ENCODE data around the gene MRGPRX4.
"Not testable (repeated sequence)": the region's sequence is repeated elsewhere in the genome, so short reads cannot be mapped to it uniquely, and the experiment has no call there.

MRGPRX4 gene

GRCh38 chr11:18145025-18145424 is 27.6 kb upstream of the MRGPRX4 start:
- no peak for DNase-seq (ENCODE audit: low spot score)
- Histone ChIP-seq H3K4me3 (no peak overlapping the region), H3K27ac (no peak overlapping the region)
- no peak for TF ChIP-seq CTCF (IDR thresholded peaks at IDR 0.05)

DNA sequence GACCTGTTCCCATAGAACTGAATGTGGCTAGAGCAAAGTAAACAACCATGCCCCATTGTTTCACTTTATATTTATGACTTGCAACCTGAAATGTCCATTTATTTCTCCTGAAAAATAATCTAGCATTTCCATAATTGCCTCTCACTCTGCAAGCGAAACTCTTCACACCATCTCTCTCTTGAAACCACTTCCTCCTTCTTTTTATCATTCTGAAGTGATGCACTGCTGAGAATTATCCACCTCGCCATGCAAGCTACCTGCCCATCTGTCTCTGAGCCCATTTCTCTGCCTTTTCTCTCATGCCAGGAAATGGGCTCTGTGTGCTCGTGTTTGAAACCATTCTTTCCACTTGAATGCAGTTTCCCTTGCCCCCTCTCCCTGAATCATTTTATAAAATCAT is 26.8 kb upstream of the MRGPRX4 start:
- no peak overlapping the region for H3K27ac ChIP-seq
- TF ChIP-seq CTCF (IDR thresholded peaks at IDR 0.05) = no peak
- DNase-seq (ENCODE audit: low spot score) = no peak
- no peak overlapping the region for H3K4me3 ChIP-seq

DNA sequence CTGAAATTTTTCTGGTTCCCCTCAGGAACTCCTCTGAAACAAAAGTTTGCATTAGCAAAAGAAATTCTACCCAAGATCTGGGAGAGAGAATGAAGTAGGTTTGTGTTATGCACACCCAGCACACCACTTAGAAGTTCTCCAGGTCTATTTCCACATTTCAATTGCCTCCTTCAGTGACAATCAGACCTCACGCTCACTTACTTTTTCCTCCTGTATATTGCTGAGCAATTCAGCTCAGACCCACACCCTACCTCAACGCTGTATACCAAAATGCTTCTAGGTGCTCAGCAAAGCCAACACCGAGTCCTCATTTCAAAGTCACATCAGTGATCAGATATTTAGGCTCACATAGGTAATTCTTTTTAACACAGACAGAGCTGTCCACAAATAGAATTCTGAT is 21.1 kb upstream of the MRGPRX4 start:
- no peak for DNase-seq (ENCODE audit: low spot score)
- no peak overlapping the region for H3K4me3 ChIP-seq
- TF ChIP-seq CTCF (IDR thresholded peaks at IDR 0.05) = no peak
- no peak overlapping the region for H3K27ac ChIP-seq

DNA sequence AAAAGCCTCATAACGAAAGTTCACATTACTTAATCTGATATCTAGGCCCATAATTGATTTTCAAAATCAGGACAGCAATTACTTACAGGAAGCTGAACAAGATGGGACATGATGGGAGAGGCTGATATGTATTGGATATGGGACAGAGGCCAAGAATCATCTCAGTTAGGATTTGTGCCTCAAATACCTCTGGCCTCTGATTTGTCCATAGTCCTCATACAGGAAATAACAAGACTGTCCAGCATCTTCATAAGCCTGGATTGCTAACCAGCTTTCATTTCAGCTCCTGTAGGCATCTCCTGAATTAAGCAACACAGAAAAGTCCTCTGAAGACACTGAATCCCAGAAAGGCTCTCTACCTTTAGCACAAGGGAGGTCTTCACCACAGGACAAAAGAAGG is 4.3 kb upstream of the MRGPRX4 start:
- H3K27ac ChIP-seq = no peak overlapping the region
- no peak for DNase-seq (ENCODE audit: low spot score)
- TF ChIP-seq CTCF (IDR thresholded peaks at IDR 0.05) = no peak
- H3K4me3 ChIP-seq = no peak overlapping the region

GRCh38 chr11:18171377-18172000 is 1.1 kb upstream of the MRGPRX4 start:
- no peak for TF ChIP-seq CTCF (IDR thresholded peaks at IDR 0.05)
- DNase-seq (ENCODE audit: low spot score) = no peak

GRCh38 chr11:18173225-18173866 is 709 bp downstream of the MRGPRX4 start:
- Histone ChIP-seq H3K4me3 (no peak overlapping the region), H3K27ac (no peak overlapping the region)
- TF ChIP-seq CTCF (IDR thresholded peaks at IDR 0.05) = no peak
- DNase-seq (ENCODE audit: low spot score) = no peak

More at GRCh38 chr11:18171377-18172000, 1.1 kb upstream of the MRGPRX4 start:
- Histone ChIP-seq H3K4me3 (no peak overlapping the region), H3K27ac (no peak overlapping the region)

- Histone ChIP-seq H3K4me3 (no peak overlapping the region), H3K27ac (no peak overlapping the region)
- DNase-seq (ENCODE audit: low spot score) = no peak
- no peak for TF ChIP-seq CTCF (IDR thresholded peaks at IDR 0.05)
Observed at GRCh38 chr11:18188796-18189195, 16.2 kb downstream of the MRGPRX4 start.

- H3K4me3 ChIP-seq; DNase-seq (ENCODE audit: low spot score); H3K27ac ChIP-seq: not testable (repeated sequence)
Observed at GRCh38 chr11:18189476-18190245, 17.0 kb downstream of the MRGPRX4 start.

Measured in coronary artery (tissue), 2 donors.